Adipose tissue (tissue), 3 donors: ENCODE results near the gene CDC42EP3. TPM values are rescaled to one million over a fixed set of nuclear protein-coding genes. Genes with fewer than 3 reads are reported as not detected.

ENCODE experiments used
- H3K27ac ChIP-seq: one replicate; pipeline ENCODE4 v1.5.1; 2013; ENCODE audit warnings: low read depth, low read length
- WGBS, 3 donors: extraction: QIAGEN DNeasy Blood & Tissue Kit; methylation state at CpG; one replicate each; pipeline ENCODE4 v1.1.7; 2013; 5-methylcytosine and 5-hydroxymethylcytosine counted together
- polyA plus RNA-seq, 3 donors: library from polyadenylated mRNA; stranded (reverse); fragments of 200-250 nt; gene quantifications; one replicate each; pipeline ENCODE4 v1.2.3, GENCODE V29; 2013
- donor health status: healthy with polysubstance abuse.
- donor health status: Bipolar disorder and iron deficiency.
- donor health status: healthy.

Gene CDC42EP3
- polyA plus RNA-seq, 3 donors: 4.9 to 29.2 (median 13.2) TPM

DNA sequence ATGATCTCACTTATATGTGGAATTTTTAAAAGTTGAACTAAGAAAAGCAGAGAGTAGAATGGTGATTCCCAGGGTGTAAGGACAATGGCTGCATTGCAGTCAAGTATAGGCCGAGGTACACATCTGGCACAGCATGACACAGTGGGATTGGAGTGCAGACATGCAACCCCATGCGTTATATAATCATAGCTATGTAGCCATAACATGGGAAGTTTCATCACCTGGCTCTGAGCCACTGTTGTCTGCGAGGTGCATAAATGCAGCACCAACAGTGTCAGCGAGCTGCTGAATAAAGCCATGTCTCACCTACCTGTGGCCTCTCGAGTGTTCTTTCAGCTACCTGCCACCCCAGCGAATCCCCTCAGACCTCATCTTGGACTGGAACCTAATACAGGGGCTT lies 61.7 kb downstream of the CDC42EP3 start:
- H3K27ac ChIP-seq: no peak overlapping the region
- WGBS, 3 donors: 79 to 90% (median 88%) methylated on average over 6 of the region's 6 CpGs

DNA sequence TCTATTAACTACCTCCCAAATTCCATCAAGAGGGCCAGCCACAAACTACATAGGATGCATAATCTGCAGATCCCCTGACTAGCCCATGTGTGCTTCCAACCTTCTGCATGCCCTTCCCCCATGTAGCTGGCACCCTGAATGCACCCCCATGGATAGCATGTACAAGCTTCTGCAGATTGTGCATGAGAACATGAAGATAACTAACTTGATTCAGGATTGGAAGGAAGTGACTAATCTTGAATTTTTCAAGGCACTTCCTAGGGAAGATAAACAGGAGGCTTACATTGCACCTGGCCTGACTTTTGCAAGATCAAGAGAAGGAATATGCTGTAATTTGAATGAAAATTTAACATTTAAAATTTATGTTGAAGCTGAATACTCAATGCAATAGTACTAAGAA lies 66.7 kb downstream of the CDC42EP3 start:
- no peak overlapping the region for H3K27ac ChIP-seq

DNA sequence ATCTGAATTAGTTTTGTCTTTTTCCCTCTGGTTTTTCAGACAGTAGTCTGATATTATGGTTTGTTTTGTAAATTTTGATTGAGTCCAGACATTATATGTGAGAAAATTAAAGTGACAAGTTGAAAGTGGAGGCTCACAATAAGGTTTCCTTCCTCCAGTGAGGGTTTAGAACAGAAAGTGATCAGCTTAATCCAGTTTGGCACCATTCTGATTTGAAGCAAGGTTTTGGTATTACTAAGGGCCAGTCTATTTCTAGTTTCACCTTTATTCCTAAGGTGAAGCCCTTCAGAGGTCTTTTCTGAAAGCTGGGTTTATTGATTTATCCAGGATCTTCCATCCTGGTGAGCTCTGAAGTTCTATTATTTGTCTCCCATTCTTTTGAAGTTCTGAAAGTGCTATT lies 68.7 kb downstream of the CDC42EP3 start:
- no peak overlapping the region for H3K27ac ChIP-seq

- 52 to 89% (median 78%) methylated on average over 2 of the region's 2 CpGs for WGBS, 3 donors
- H3K27ac ChIP-seq: no peak overlapping the region
Measured at GRCh38 chr2:37602040-37602439, 69.4 kb downstream of the CDC42EP3 start.

DNA sequence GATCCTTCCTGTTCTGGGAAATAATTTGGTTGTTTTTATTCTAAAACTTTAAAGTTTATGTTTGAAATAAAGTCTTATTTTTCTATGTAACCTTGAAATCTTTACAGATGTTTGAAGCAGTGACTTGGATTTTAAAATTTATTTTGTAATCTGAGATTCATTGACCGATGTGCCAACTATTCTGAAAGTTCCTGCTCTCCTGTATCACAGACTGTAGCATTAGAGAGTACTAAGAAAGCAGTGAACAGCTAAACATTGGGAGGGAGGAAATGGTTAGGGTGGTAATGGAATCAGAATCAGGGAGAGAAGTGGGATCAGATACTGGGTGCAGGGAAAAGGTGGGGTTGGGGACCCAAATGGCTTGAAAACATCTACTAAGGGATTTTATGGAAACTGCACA lies 69.9 kb downstream of the CDC42EP3 start:
- WGBS, 3 donors: 65 to 72% (median 67%) methylated on average over 1 of the region's 1 CpG
- no peak overlapping the region for H3K27ac ChIP-seq

GRCh38 chr2:37600735-37601134 lies 70.7 kb downstream of the CDC42EP3 start:
- WGBS, 3 donors: 50 to 87% (median 60%) methylated on average over 1 of the region's 1 CpG
- H3K27ac ChIP-seq: no peak overlapping the region

- no peak overlapping the region for H3K27ac ChIP-seq
- WGBS, 3 donors: 89 to 94% (median 92%) methylated on average over 17 of the region's 17 CpGs
Measured at GRCh38 chr2:37599688-37600525, 71.5 kb downstream of the CDC42EP3 start.

DNA sequence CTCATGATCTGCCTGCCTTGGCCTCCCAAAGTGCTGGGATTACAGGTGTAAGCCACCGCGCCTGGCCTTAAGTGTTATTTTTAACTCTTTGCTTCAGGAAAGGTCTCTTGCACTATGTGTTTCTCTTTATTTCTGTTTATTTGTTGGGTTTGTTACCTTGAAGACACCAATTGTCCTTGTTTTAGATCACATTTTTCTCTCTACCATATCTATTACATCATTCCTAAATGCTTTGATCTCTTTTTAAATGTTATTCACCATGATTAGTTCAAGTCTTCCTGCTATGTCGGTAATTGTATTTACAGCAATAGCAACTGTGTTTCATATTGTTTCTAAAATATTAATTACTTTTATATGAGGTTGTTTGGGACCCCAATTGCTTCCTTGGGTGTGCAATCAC lies 77.7 kb downstream of the CDC42EP3 start:
- WGBS, 3 donors: 63 to 80% (median 79%) methylated on average over 3 of the region's 3 CpGs

DNA sequence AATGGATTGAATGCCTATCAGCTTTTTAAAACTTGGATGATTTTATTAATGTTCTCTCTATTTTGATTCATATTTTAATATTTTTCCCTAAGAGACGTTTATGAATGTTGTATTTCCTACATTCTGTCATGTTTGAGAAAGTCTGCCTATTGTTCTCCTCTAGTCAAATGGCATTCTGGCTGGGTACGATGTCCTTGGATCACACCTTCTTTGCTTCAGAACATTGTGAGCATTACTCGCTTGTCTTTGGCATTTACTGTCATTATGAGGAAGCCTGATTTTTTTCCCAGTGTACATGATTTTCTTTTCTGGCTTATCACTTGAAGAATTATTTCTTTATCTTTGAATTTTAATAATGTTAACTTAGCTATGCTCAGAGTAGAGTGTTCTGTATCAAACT lies 78.4 kb downstream of the CDC42EP3 start:
- 63 to 84% (median 80%) methylated on average over 3 of the region's 3 CpGs for WGBS, 3 donors
- no peak overlapping the region for H3K27ac ChIP-seq

More for the DNA sequence above, 77.7 kb downstream of the CDC42EP3 start:
- H3K27ac ChIP-seq: no peak overlapping the region
